H7 (cell line): ENCODE data around the gene RAD52. TPM values are rescaled to one million over a fixed set of nuclear protein-coding genes. Genes with fewer than 3 reads are reported as not detected.

ENCODE experiments used
- total RNA-seq: library from RNA; depleted of rRNA; stranded (reverse); fragments of >200 nt; shearing (Covaris generic); gene quantifications from 2 replicates; pipeline ENCODE4 v1.2.3, GENCODE V29; 2014; rRNA removed

RAD52 gene
- total RNA-seq, 1 experiment from 2014 or later = 8.4 TPM

Other genes starting within 250 kb of the RAD52 start
- gene WNK1, start 197.1 kb downstream of the RAD52 start, total RNA-seq = 72.7 and 79.3 TPM in 2 replicates
- gene ERC1, start 41.5 kb upstream of the RAD52 start, total RNA-seq = 10.3 and 17.0 TPM in 2 replicates